Endothelial cell of hepatic sinusoid (primary cell): Measurements from ENCODE around the gene ADM2.
"Not testable (repeated sequence)": the region's sequence is repeated elsewhere in the genome, so short reads cannot be mapped to it uniquely, and the experiment has no call there.

Source experiments
- in situ Hi-C: cut with HindIII; loops from 2 replicates; pipeline ENCODE4 v1.10.0; 2017; ENCODE audit warnings: low sequenced_read_pairs

Gene ADM2

DNA sequence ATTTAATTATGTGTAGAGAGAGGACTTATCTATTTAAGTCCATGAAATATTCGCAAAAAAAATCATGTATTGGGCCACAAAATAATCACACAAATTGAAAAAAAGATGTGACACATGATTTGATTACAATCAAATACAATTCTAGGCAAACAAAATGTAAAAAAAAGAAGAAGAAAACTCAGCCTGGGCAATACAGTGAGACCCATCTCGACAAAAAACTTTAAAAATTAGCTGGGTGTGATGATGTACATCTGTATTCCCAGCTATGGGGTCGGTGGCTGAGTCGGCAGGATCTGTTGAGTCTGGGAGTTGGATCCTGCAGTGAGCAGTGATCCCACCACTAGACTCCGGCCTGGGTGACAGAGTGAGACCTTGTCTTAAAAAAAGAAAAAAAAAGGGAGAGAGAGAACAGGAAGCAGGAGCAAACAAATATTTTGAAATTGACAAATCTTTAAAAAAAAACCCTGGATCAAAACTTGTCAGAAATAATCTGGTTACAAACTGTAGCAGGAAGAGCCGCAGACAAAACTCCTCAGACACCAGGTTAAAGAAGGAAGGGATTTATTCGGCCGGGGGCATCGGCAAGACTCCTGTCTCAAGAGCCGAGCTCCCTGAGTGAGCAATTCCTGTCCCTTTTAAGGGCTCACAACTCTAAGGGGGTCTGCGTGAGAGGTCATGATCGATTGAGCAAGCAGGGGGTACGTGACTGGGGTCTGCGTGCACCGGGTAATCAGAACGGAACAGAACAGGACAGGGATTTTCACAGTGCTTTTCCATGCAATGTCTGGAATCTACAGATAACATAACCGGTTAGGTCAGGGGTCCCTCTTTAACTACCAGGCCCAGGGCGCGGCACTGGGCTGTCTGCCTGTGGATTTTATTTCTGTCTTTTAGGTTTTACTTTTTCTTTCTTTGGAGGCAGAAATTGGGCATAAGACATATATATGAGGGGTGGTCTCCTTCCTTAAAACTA is 51.8 kb downstream of the ADM2 start:
- in situ Hi-C loops: no loop called here

DNA sequence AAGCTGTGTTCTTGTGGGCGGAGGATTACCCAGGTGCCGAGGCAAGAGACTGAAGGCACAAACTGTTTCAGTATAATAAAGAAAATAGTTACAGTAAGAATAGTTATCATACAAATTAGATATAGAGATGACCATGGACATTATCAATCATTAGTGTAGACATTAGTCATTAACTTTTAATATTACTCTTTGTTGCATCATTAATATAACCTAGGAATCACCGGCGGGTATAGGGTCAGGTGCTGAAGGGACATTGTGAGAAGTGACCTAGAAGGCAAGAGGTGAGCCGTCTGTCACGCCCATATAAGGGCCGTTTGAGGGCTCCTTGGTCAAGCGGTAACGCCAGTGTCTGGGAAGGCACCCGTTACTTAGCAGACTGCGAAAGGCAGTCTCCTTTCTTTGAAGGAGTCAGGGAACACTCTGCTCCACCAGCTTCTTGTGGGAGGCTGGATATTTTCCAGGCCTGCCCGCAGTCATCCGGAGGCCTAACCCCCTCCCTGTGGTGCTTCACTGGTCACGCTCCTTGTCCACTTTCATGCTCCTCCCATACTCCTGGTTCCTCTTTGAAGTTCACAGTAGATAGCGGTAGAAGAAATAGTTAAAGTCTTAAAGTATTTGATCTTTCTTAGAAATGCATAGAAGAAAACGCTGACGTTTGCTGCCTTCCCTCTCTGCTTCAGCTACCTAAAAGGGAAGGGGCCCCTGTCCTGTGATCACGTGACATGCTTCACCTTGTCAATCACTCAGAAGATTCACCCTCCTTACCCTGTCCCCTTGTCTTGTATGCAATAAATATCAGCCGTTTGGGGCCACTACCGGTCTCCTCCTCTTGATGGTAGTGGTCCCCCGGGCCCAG is 52.7 kb downstream of the ADM2 start:
- in situ Hi-C loops: not testable (repeated sequence)

DNA sequence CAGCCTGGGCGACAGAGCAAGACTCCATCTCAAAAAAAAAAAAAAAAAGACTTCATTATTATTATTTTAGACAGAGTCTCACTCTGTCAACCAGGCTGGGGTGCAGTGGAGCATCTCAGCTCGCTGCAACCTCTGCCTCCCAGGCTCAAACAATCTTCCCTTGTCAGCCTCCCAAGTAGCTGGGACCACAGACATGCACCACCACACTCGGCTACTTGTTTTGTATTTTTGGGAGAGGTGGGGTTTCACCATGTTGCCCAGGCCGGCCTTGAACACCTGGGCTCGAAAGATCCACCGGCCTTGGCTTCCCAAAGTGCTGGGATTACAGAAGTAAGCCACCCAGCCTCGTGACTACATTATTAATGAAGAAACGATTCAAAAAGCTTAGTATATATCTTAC is 53.8 kb downstream of the ADM2 start:
- in situ Hi-C loops: no loop called here
